Measurements from ENCODE around the gene PTPRN2. TPM values are rescaled to one million over a fixed set of nuclear protein-coding genes. Genes with fewer than 3 reads are reported as not detected.

PTPRN2 gene
- total RNA-seq, 1 experiment from 2014 or later, result 2.1 TPM

GRCh38 chr7:158420591-158421340, 166.9 kb downstream of the PTPRN2 start:
- CTCF ChIA-PET, result no interaction called here
- Histone ChIP-seq H3K9me2 (ENCODE audit: insufficient read depth) (no peaks in the 10 kb centered on the region), H3K36me3 (ENCODE audit: control insufficient read depth in 1 of 2, insufficient read depth in 2 of 2, low read length in 2 of 2) (no peaks in the 10 kb centered on the region), H3K4me1 (ENCODE audit: control insufficient read depth in 1 of 2, insufficient read depth in 2 of 2, low read length in 2 of 2) (no peaks in the 10 kb centered on the region), H3K4me3 (replicated peaks in 1 of 2; ENCODE audit: low read depth in 1 of 2, low read length in 2 of 2) (no peak overlapping the region), H4K20me1 (ENCODE audit: insufficient read depth) (no peaks in the 10 kb centered on the region), H3K79me2 (ENCODE audit: insufficient read depth, low read length) (no peaks in the 10 kb centered on the region), H3K4me2 (ENCODE audit: low read length) (no peak overlapping the region), H3K27me3 (ENCODE audit: insufficient read depth, low read length) (0 out of 2 replicates have a peak, but pooled peaks cover 7% of the 10 kb centered on the region), H3K9me3 (ENCODE audit: control insufficient read depth in 1 of 2, insufficient read depth in 1 of 2, low read depth in 1 of 2, low read length in 2 of 2) (no peaks in the 10 kb centered on the region; a peak in 1 of 4 replicates), H3K27ac (ENCODE audit: low read depth, low read length) (no peak overlapping the region), H2AFZ (ENCODE audit: low read depth, low read length, poor library complexity, severe bottlenecking) (no peak overlapping the region), H3K9ac (ENCODE audit: low read length) (no peak overlapping the region)
- RAD21 ChIA-PET (ENCODE audit: low non-redundant PET in 1 of 2, low total read pairs in 2 of 2, uncharacterized antibody in 2 of 2, unreplicated experiment in 2 of 2), result no interaction called here
- no peak for ATAC-seq
- no peak for DNase-seq (ENCODE audit: low read depth, low spot score)
- no peak for TF ChIP-seq ELF1 (IDR thresholded peaks at IDR 0.05; ENCODE audit: borderline replicate concordance, low read depth)
- no peak for TF ChIP-seq ZFX (IDR thresholded peaks at IDR 0.05)
- no peak for TF ChIP-seq ATF3 (IDR thresholded peaks at IDR 0.05)
- no peak for TF ChIP-seq CTCF (IDR thresholded peaks at IDR 0.05 in 2 of 3, conservative IDR thresholded peaks at IDR 0.05 in 1 of 3; ENCODE audit: borderline replicate concordance in 1 of 3, insufficient read depth in 1 of 3, low read depth in 2 of 3, low read length in 2 of 3)
- no peak for TF ChIP-seq TCF7L2 (IDR thresholded peaks at IDR 0.05; ENCODE audit: borderline replicate concordance, extremely low read depth, insufficient read depth, insufficient read length)
- TF ChIP-seq RAD21 (IDR thresholded peaks at IDR 0.05; ENCODE audit: low read depth), result no peak
- no peak for TF ChIP-seq SRF (IDR thresholded peaks at IDR 0.05; ENCODE audit: low read depth)
- TF ChIP-seq POLR2A (IDR thresholded peaks at IDR 0.05; ENCODE audit: borderline replicate concordance, extremely low read depth, insufficient read depth, insufficient read length), result no peak
- TF ChIP-seq FOSL1 (IDR thresholded peaks at IDR 0.05; ENCODE audit: low read depth), result no peak
- TF ChIP-seq, protein P1, sequence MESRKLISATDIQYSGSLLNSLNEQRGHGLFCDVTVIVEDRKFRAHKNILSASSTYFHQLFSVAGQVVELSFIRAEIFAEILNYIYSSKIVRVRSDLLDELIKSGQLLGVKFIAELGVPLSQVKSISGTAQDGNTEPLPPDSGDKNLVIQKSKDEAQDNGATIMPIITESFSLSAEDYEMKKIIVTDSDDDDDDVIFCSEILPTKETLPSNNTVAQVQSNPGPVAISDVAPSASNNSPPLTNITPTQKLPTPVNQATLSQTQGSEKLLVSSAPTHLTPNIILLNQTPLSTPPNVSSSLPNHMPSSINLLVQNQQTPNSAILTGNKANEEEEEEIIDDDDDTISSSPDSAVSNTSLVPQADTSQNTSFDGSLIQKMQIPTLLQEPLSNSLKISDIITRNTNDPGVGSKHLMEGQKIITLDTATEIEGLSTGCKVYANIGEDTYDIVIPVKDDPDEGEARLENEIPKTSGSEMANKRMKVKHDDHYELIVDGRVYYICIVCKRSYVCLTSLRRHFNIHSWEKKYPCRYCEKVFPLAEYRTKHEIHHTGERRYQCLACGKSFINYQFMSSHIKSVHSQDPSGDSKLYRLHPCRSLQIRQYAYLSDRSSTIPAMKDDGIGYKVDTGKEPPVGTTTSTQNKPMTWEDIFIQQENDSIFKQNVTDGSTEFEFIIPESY (IDR thresholded peaks at IDR 0.05; ENCODE audit: extremely low read depth, insufficient replicate concordance, low read length), result no peak
- no peak for TF ChIP-seq CBX3 (IDR thresholded peaks at IDR 0.05; ENCODE audit: low read depth)
- no peak for TF ChIP-seq SIN3A (IDR thresholded peaks at IDR 0.05; ENCODE audit: low read depth)
- TF ChIP-seq JUND (IDR thresholded peaks at IDR 0.05), result no peak
- no peak for TF ChIP-seq REST (IDR thresholded peaks at IDR 0.05; ENCODE audit: low read depth)
- no peak for TF ChIP-seq POLR2AphosphoS5 (IDR thresholded peaks at IDR 0.05; ENCODE audit: low read depth, low read length)
- no peak for TF ChIP-seq YY1 (IDR thresholded peaks at IDR 0.05; ENCODE audit: extremely low read depth, insufficient replicate concordance, low read depth, low read length)
- TF ChIP-seq, protein P2, sequence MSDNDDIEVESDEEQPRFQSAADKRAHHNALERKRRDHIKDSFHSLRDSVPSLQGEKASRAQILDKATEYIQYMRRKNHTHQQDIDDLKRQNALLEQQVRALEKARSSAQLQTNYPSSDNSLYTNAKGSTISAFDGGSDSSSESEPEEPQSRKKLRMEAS (IDR thresholded peaks at IDR 0.05), result no peak
- TF ChIP-seq CEBPB (IDR thresholded peaks at IDR 0.05; ENCODE audit: low read depth), result no peak
- TF ChIP-seq SP1 (IDR thresholded peaks at IDR 0.05; ENCODE audit: low read depth), result no peak
- no peak for TF ChIP-seq EZH2 (IDR thresholded peaks at IDR 0.05)
- BruUV-seq (replicated peaks), result no TSS peak
- intact Hi-C loops (cut with micrococcal nuclease), result no loop called here
- POLR2A ChIA-PET, result no interaction called here
